ENCODE data around the gene PDZD7. TPM values are rescaled to one million over a fixed set of nuclear protein-coding genes. Genes with fewer than 3 reads are reported as not detected.

PDZD7 gene
- total RNA-seq, 1 donor from 2014 or later: not detected

DNA sequence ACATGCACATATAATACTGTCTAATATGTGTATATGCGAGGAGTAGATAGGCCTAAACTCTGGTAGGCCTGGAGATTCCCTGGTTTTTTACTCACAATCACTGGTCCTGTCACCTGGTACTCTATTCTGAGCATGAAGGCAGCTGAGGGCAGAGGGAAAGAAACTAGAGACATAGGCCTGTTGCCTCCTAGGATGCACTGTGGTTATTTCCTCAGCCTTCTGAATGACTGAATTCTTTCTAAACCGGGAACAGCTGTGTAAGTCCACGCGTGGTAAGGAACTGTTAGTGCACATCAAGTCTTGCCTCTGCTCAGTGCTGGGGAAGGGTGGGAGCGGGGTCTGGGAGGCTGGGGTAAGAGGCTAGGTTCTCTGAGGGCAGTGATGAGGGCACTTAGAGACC lies 38.5 kb upstream of the PDZD7 start:
- peaks cover 49% of the 10 kb centered on the region for H3K27me3 Mint-ChIP-seq (ENCODE audit: insufficient read depth, low read depth)

DNA sequence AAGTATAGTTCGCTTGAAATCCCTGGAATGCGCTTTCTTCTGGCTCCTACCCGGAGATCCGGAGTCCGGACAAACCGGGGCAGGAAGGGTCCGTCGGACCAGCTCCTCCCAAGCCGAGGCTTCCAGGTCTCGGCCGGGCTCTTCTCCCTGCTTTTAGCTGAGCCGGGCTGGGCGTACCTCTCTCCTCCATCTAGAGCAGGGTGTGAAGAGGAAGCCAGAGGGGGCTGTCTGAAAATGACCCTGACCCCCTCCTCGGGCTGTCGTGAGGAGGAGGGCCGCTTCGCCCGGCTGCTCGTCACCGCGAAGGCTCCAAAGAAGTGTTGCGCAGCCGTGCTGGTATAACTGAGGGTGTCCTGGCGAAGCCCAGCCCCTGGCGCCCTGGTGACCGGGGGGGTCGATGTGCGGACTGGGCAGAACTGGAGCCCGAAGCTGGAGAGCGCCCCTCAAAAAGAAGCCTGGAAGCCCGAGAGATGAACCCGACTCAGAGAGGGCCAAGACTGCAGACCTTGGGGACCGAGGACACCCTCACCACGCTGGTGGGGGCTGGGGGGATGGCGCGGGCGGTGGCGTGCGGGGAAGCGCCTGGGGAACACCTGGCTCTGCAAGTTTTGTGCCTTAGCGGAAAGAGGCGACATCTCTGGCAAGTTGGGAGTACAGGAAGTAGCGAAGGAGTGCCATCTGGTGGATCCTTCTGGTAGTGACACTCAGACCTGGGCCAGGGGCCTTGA lies 36.6 kb upstream of the PDZD7 start:
- TF ChIP-seq EZH2phosphoT487 (IDR thresholded peaks at IDR 0.05) (peak; percentile 86), EZH2 (IDR thresholded peaks at IDR 0.05) (peak; percentile 87)
- TF ChIP-seq, protein P1, sequence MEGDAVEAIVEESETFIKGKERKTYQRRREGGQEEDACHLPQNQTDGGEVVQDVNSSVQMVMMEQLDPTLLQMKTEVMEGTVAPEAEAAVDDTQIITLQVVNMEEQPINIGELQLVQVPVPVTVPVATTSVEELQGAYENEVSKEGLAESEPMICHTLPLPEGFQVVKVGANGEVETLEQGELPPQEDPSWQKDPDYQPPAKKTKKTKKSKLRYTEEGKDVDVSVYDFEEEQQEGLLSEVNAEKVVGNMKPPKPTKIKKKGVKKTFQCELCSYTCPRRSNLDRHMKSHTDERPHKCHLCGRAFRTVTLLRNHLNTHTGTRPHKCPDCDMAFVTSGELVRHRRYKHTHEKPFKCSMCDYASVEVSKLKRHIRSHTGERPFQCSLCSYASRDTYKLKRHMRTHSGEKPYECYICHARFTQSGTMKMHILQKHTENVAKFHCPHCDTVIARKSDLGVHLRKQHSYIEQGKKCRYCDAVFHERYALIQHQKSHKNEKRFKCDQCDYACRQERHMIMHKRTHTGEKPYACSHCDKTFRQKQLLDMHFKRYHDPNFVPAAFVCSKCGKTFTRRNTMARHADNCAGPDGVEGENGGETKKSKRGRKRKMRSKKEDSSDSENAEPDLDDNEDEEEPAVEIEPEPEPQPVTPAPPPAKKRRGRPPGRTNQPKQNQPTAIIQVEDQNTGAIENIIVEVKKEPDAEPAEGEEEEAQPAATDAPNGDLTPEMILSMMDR (IDR thresholded peaks at IDR 0.05): peak; percentile 87
- H3K9me3 ChIP-seq (ENCODE audit: low read depth): no peaks in the 10 kb centered on the region
- H3K9ac ChIP-seq: no peak overlapping the region
- H3K27ac Mint-ChIP-seq: no peak overlapping the region
- peaks cover 24% of the 10 kb centered on the region for H3K4me1 ChIP-seq
- peak overlapping the region; percentile 92 for H2AFZ ChIP-seq (replicated peaks)
- peaks cover 81% of the 10 kb centered on the region for H3K27me3 ChIP-seq
- peak; percentile 88 for DNase-seq (ENCODE audit: low spot score)
- peaks cover 40% of the 10 kb centered on the region for H3K27me3 Mint-ChIP-seq (ENCODE audit: insufficient read depth, low read depth)
- peaks cover 17% of the 10 kb centered on the region for H3F3A ChIP-seq (ENCODE audit: low read depth)
- H3K4me3 ChIP-seq: peak overlapping the region; percentile 57
- peaks cover 37% of the 10 kb centered on the region for H4K20me1 ChIP-seq (ENCODE audit: low read depth)
- H3K79me2 ChIP-seq (ENCODE audit: low read depth): no peaks in the 10 kb centered on the region
- no peaks in the 10 kb centered on the region for H3K36me3 ChIP-seq
- peaks cover 37% of the 10 kb centered on the region for H3K4me1 Mint-ChIP-seq
- H3K36me3 Mint-ChIP-seq: no peaks in the 10 kb centered on the region
- no peaks in the 10 kb centered on the region for H3K9me3 Mint-ChIP-seq
- no peak overlapping the region for H3K27ac ChIP-seq
- peak overlapping the region; percentile 89 for H3K4me2 ChIP-seq
- H3K4me3 Mint-ChIP-seq: peak overlapping the region; percentile 92

More for the DNA sequence above, 38.5 kb upstream of the PDZD7 start:
- Histone ChIP-seq H3K9ac (no peak overlapping the region), H4K20me1 (ENCODE audit: low read depth) (peaks cover 23% of the 10 kb centered on the region), H3K4me3 (no peak overlapping the region), H3K9me3 (ENCODE audit: low read depth) (no peaks in the 10 kb centered on the region), H3K27me3 (peaks cover 81% of the 10 kb centered on the region), H3K79me2 (ENCODE audit: low read depth) (no peaks in the 10 kb centered on the region), H3K4me1 (peaks cover 11% of the 10 kb centered on the region), H3F3A (ENCODE audit: low read depth) (no peaks in the 10 kb centered on the region), H3K27ac (no peak overlapping the region), H2AFZ (replicated peaks) (no peak overlapping the region), H3K36me3 (no peaks in the 10 kb centered on the region), H3K4me2 (no peak overlapping the region)
- H3K27ac Mint-ChIP-seq: no peak overlapping the region
- no peak for DNase-seq (ENCODE audit: low spot score)
- no peak for TF ChIP-seq EZH2 (IDR thresholded peaks at IDR 0.05)
- TF ChIP-seq, protein P1 (IDR thresholded peaks at IDR 0.05): no peak
- no peak for TF ChIP-seq EZH2phosphoT487 (IDR thresholded peaks at IDR 0.05)
- H3K4me3 Mint-ChIP-seq: no peak overlapping the region
- H3K4me1 Mint-ChIP-seq: peaks cover 22% of the 10 kb centered on the region
- no peaks in the 10 kb centered on the region for H3K9me3 Mint-ChIP-seq
- no peaks in the 10 kb centered on the region for H3K36me3 Mint-ChIP-seq

DNA sequence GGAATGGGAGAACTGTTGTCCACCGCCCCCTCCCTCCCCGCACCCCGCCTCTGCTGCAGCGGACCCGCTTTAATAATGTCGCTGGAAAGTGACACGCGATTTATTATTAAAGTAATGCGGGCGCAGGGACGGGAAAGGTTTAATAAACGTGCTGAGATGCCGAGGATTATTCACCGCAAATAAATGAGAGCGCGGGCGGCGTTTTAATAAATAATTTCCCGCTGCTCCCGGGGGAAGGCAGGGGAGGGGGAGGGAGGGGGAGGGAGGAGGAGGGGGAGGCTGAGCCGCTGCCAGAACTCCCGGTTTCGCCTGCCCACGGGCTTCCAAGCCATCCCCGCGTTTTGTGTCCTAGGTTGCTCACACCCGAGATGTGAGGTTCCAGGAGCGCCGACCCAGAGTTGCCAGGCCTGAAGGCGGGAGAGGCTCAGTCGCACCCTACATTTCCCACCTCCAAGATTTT lies 36.0 kb upstream of the PDZD7 start:
- Histone ChIP-seq H3K27me3 (peaks cover 81% of the 10 kb centered on the region), H3K36me3 (no peaks in the 10 kb centered on the region), H3K27ac (no peak overlapping the region), H3K9me3 (ENCODE audit: low read depth) (no peaks in the 10 kb centered on the region), H3K4me3 (peak overlapping the region; percentile 57), H3K4me2 (peak overlapping the region; percentile 89), H2AFZ (replicated peaks) (peak overlapping the region; percentile 92), H3K9ac (no peak overlapping the region), H3K4me1 (peaks cover 29% of the 10 kb centered on the region), H3F3A (ENCODE audit: low read depth) (peaks cover 23% of the 10 kb centered on the region), H4K20me1 (ENCODE audit: low read depth) (peaks cover 42% of the 10 kb centered on the region), H3K79me2 (ENCODE audit: low read depth) (no peaks in the 10 kb centered on the region)
- Mint-ChIP-seq H3K4me3 (peak overlapping the region; percentile 92), H3K36me3 (no peaks in the 10 kb centered on the region), H3K27me3 (ENCODE audit: insufficient read depth, low read depth) (peaks cover 42% of the 10 kb centered on the region), H3K27ac (no peak overlapping the region), H3K4me1 (peaks cover 39% of the 10 kb centered on the region), H3K9me3 (no peaks in the 10 kb centered on the region)
- peak; percentile 55 for DNase-seq (ENCODE audit: low spot score)
- TF ChIP-seq, protein P1 (IDR thresholded peaks at IDR 0.05): no peak
- peak; percentile 98 for TF ChIP-seq EZH2 (IDR thresholded peaks at IDR 0.05)
